ENCODE data around the gene PTPRG.

- TF ChIP-seq CTCF (conservative IDR thresholded peaks at IDR 0.05) (no peak), ZFX (IDR thresholded peaks at IDR 0.05) (no peak)
Measured at GRCh38 chr3:62318365-62318751, 757.0 kb downstream of the PTPRG start.
